Panc1 (cell line): ENCODE measurements around the gene EPHA10.

Source experiments
- POLR2AphosphoS5 ChIP-seq: IDR thresholded peaks from 2 replicates; pipeline ENCODE4 v1.6.1; 2012; ENCODE audit warnings: mild to moderate bottlenecking, low read depth, low read length, moderate library complexity
- TCF7L2 ChIP-seq: IDR thresholded peaks from 2 replicates; pipeline ENCODE4 v1.6.1; 2011; ENCODE audit warnings: mild to moderate bottlenecking, low read depth, low read length, inconsistent platforms
- TF ChIP-seq, protein P1 (sequence below): fragments of 450-650 bp; IDR thresholded peaks from 2 replicates; pipeline ENCODE4 v1.5.1; 2017; ENCODE audit warnings: mild to moderate bottlenecking
- TF ChIP-seq, protein P2 (sequence below), 2 experiments: IDR thresholded peaks; 2 replicates each; pipeline ENCODE4 v1.6.1; 2011 to 2012; ENCODE audit warnings: low read depth in 2 of 2, control low read depth in 1 of 2, low read length in 1 of 2, mild to moderate bottlenecking in 1 of 2, moderate library complexity in 1 of 2; ENCODE audit not compliant: insufficient read depth in 1 of 2

DNA sequence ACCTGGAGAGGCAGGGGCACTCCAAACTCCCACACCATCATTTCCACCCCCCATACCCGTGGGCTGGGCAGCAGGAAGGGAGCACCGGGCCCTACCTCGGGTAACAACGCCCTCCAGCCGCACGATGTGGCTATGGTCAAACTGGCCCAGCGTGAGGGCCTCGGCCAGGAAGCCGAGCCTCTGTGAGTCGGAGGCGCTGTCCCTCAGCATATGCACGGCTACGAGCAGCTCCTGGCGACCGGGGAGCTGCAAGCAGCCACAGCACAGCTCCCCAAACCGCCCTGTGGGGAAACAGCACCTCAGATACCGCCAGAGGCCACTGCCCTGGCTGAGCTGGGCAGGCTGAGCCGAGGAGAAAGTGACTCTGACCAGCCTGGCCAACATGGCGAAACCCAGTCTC is 43.4 kb downstream of the EPHA10 start:
- TF ChIP-seq, protein P1, sequence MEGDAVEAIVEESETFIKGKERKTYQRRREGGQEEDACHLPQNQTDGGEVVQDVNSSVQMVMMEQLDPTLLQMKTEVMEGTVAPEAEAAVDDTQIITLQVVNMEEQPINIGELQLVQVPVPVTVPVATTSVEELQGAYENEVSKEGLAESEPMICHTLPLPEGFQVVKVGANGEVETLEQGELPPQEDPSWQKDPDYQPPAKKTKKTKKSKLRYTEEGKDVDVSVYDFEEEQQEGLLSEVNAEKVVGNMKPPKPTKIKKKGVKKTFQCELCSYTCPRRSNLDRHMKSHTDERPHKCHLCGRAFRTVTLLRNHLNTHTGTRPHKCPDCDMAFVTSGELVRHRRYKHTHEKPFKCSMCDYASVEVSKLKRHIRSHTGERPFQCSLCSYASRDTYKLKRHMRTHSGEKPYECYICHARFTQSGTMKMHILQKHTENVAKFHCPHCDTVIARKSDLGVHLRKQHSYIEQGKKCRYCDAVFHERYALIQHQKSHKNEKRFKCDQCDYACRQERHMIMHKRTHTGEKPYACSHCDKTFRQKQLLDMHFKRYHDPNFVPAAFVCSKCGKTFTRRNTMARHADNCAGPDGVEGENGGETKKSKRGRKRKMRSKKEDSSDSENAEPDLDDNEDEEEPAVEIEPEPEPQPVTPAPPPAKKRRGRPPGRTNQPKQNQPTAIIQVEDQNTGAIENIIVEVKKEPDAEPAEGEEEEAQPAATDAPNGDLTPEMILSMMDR: no peak
- TF ChIP-seq TCF7L2 (no peak), POLR2AphosphoS5 (no peak)
- TF ChIP-seq, protein P2, sequence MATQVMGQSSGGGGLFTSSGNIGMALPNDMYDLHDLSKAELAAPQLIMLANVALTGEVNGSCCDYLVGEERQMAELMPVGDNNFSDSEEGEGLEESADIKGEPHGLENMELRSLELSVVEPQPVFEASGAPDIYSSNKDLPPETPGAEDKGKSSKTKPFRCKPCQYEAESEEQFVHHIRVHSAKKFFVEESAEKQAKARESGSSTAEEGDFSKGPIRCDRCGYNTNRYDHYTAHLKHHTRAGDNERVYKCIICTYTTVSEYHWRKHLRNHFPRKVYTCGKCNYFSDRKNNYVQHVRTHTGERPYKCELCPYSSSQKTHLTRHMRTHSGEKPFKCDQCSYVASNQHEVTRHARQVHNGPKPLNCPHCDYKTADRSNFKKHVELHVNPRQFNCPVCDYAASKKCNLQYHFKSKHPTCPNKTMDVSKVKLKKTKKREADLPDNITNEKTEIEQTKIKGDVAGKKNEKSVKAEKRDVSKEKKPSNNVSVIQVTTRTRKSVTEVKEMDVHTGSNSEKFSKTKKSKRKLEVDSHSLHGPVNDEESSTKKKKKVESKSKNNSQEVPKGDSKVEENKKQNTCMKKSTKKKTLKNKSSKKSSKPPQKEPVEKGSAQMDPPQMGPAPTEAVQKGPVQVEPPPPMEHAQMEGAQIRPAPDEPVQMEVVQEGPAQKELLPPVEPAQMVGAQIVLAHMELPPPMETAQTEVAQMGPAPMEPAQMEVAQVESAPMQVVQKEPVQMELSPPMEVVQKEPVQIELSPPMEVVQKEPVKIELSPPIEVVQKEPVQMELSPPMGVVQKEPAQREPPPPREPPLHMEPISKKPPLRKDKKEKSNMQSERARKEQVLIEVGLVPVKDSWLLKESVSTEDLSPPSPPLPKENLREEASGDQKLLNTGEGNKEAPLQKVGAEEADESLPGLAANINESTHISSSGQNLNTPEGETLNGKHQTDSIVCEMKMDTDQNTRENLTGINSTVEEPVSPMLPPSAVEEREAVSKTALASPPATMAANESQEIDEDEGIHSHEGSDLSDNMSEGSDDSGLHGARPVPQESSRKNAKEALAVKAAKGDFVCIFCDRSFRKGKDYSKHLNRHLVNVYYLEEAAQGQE (IDR thresholded peaks at IDR 0.05; ENCODE audit: insufficient read depth in 1 of 2, low read depth in 2 of 2, low read length in 1 of 2): no peak
